HepG2 (cell line): Measurements from ENCODE around the gene TBXAS1.

Experiments
- CBX2 ChIP-seq, 2 experiments: fragments of 200-600 bp in 1 of 2; sonication (generic); formaldehyde crosslinking in 1 of 2; IDR thresholded peaks; 2 replicates each; pipeline versions ENCODE4 v1.7.0 to v1.8.1; 2018 to 2022; ENCODE audit warnings: low read depth in 2 of 2, low read length in 1 of 2, mild to moderate bottlenecking in 1 of 2, missing genetic modification reagents in 1 of 2
- RAD51 ChIP-seq: fragments of 450-650 bp; IDR thresholded peaks from 2 replicates; pipeline ENCODE4 v1.6.1; 2016; ENCODE audit warnings: borderline replicate concordance
- TCF12 ChIP-seq, 2 experiments: fragments of 450-650 bp in 1 of 2; sonication (generic) in 1 of 2; formaldehyde crosslinking in 1 of 2; IDR thresholded peaks; 2 replicates each; pipeline versions ENCODE4 v1.6.1 to v1.8.0; 2017 to 2022; ENCODE audit warnings: antibody characterized with exemption in 1 of 2, mild to moderate bottlenecking in 1 of 2, missing genetic modification reagents in 1 of 2, moderate library complexity in 1 of 2
- ZSCAN21 ChIP-seq: sonication (generic); formaldehyde crosslinking; IDR thresholded peaks from 2 replicates; pipeline ENCODE4 v1.8.0; 2022; ENCODE audit warnings: mild to moderate bottlenecking, missing genetic modification reagents, moderate library complexity, borderline replicate concordance
- TF ChIP-seq, protein P1 (sequence below): sonication (generic); formaldehyde crosslinking; IDR thresholded peaks from 2 replicates; pipeline ENCODE4 v1.5.0; 2020; ENCODE audit warnings: mild to moderate bottlenecking, missing genetic modification reagents, moderate library complexity

DNA sequence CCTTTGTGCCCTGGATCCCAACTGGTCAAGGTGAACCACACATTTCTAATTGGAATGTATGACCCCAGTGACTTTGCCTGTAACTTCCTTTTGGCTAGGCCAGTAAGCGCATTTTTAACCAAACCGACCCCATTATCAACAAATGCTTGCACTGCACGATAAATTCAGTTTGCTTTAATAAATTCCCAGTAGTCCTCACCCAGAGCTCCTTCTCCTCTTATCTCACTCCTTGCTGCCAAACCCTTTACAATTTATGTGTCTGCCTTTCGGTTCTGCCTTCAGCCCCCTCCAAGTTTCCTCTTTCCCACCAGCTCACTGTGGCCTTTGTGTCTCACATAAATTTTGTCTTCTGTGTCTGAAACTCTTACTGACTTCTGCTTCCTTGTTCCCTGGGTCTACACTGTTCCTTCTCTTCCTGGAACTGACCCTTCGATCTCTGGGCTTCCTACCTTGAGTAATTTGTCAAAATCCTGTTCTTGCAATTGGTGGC, 59.0 kb downstream of the TBXAS1 start:
- TF ChIP-seq, protein P1, sequence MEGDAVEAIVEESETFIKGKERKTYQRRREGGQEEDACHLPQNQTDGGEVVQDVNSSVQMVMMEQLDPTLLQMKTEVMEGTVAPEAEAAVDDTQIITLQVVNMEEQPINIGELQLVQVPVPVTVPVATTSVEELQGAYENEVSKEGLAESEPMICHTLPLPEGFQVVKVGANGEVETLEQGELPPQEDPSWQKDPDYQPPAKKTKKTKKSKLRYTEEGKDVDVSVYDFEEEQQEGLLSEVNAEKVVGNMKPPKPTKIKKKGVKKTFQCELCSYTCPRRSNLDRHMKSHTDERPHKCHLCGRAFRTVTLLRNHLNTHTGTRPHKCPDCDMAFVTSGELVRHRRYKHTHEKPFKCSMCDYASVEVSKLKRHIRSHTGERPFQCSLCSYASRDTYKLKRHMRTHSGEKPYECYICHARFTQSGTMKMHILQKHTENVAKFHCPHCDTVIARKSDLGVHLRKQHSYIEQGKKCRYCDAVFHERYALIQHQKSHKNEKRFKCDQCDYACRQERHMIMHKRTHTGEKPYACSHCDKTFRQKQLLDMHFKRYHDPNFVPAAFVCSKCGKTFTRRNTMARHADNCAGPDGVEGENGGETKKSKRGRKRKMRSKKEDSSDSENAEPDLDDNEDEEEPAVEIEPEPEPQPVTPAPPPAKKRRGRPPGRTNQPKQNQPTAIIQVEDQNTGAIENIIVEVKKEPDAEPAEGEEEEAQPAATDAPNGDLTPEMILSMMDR (CRISPR knock-in tag), result no peak
- TF ChIP-seq CBX2 (IDR thresholded peaks at IDR 0.05; ENCODE audit: low read depth, low read length) (no peak), CBX2 (CRISPR knock-in tag; IDR thresholded peaks at IDR 0.05; ENCODE audit: low read depth) (no peak), RAD51 (no peak), ZSCAN21 (CRISPR knock-in tag) (no peak), TCF12 (IDR thresholded peaks at IDR 0.05) (no peak), TCF12 (CRISPR knock-in tag; IDR thresholded peaks at IDR 0.05) (no peak)
